Small intestine (tissue), 7 donors: ENCODE results near the gene FAM25A. TPM values are rescaled to one million over a fixed set of nuclear protein-coding genes. Genes with fewer than 3 reads are reported as not detected.
"Not testable (repeated sequence)": the region's sequence is repeated elsewhere in the genome, so short reads cannot be mapped to it uniquely, and the experiment has no call there.

Experiments
- DNase-seq, 2 donors: peaks; one replicate each; pipeline versions ENCODE4 v3.0.0 to v3.0.0-alpha.2; 2013
- FAIRE-seq: peaks from 2 replicates; lab custom pipeline; 2012; peaks lifted over from hg19 to GRCh38; lab: Jason Lieb, UNC
- H3K27ac ChIP-seq, 3 donors: one replicate each; pipeline ENCODE4 v1.5.1; 2013; ENCODE audit warnings: low read length in 2 of 3, mild to moderate bottlenecking in 2 of 3, control low read depth in 1 of 3, inconsistent platforms in 1 of 3, low read depth in 1 of 3, moderate library complexity in 1 of 3
- H3K27me3 ChIP-seq, 3 donors: one replicate each; pipeline ENCODE4 v1.6.1; 2013; ENCODE audit warnings: low read length in 3 of 3, inconsistent platforms in 1 of 3; ENCODE audit not compliant: control insufficient read depth in 3 of 3, insufficient read depth in 3 of 3
- H3K36me3 ChIP-seq, 3 donors: one replicate each; pipeline ENCODE4 v1.6.1; 2013; ENCODE audit warnings: low read length in 3 of 3, inconsistent platforms in 1 of 3, low read depth in 1 of 3, mild to moderate bottlenecking in 1 of 3, moderate library complexity in 1 of 3; ENCODE audit not compliant: control insufficient read depth in 3 of 3, insufficient read depth in 2 of 3
- H3K4me1 ChIP-seq, 3 donors: one replicate each; pipeline ENCODE4 v1.6.1; 2013; ENCODE audit warnings: low read length in 2 of 3, inconsistent platforms in 1 of 3, low read depth in 1 of 3, mild to moderate bottlenecking in 1 of 3, moderate library complexity in 1 of 3; ENCODE audit not compliant: control insufficient read depth in 3 of 3, insufficient read depth in 2 of 3
- H3K4me3 ChIP-seq, 3 donors: one replicate each; pipeline ENCODE4 v1.5.1; 2013; ENCODE audit warnings: low read length in 3 of 3, control low read depth in 1 of 3, inconsistent platforms in 1 of 3, low read depth in 1 of 3, mild to moderate bottlenecking in 1 of 3, moderate library complexity in 1 of 3
- H3K9me3 ChIP-seq, 2 donors: one replicate each; pipeline ENCODE4 v1.6.1; 2013; ENCODE audit warnings: low read depth in 1 of 2, low read length in 1 of 2; ENCODE audit not compliant: control insufficient read depth in 2 of 2, insufficient read depth in 1 of 2
- WGBS, 3 donors: extraction: QIAGEN DNeasy Blood & Tissue Kit; methylation state at CpG; one replicate each; pipeline ENCODE4 v1.1.7; 2013; 5-methylcytosine and 5-hydroxymethylcytosine counted together
- polyA plus RNA-seq, 4 donors: library from polyadenylated mRNA; stranded (reverse) in 3 of 4; unstranded in 1 of 4; fragments of 200-250 nt in 3 of 4; fragments of 120-200 nt in 1 of 4; gene quantifications; one replicate each; pipeline versions ENCODE4 v1.2.1 to v1.2.3, GENCODE V29; 2013
- donor health status: healthy with polysubstance abuse.
- donor health status: control.
- donor health status: control.
- donor health status: Bipolar disorder and iron deficiency.
- donor health status: healthy.

FAM25A gene
- polyA plus RNA-seq, 4 donors: not detected

GRCh38 chr10:86999802-87000403 lies 20.2 kb upstream of the FAM25A start:
- FAIRE-seq: not testable (repeated sequence)

GRCh38 chr10:87000491-87000890 lies 19.6 kb upstream of the FAM25A start:
- H3K27ac ChIP-seq: no peak overlapping the region
- no peaks in the 10 kb centered on the region for H3K4me1 ChIP-seq
- H3K36me3 ChIP-seq: no peaks in the 10 kb centered on the region
- no peaks in the 10 kb centered on the region for H3K27me3 ChIP-seq
- FAIRE-seq: no peak
- no peaks in the 10 kb centered on the region for H3K9me3 ChIP-seq
- no peak for DNase-seq
- WGBS, 3 donors: 61 to 67% (median 64%) methylated on average over 3 of the region's 3 CpGs
- no peak overlapping the region for H3K4me3 ChIP-seq

More at GRCh38 chr10:86999802-87000403, 20.2 kb upstream of the FAM25A start:
- DNase-seq, H3K4me1 ChIP-seq, H3K27ac ChIP-seq, H3K4me3 ChIP-seq, H3K36me3 ChIP-seq, H3K9me3 ChIP-seq, H3K27me3 ChIP-seq: not testable (repeated sequence)
- 65 to 75% (median 70%) methylated on average over 6 of the region's 6 CpGs for WGBS, 3 donors

DNA sequence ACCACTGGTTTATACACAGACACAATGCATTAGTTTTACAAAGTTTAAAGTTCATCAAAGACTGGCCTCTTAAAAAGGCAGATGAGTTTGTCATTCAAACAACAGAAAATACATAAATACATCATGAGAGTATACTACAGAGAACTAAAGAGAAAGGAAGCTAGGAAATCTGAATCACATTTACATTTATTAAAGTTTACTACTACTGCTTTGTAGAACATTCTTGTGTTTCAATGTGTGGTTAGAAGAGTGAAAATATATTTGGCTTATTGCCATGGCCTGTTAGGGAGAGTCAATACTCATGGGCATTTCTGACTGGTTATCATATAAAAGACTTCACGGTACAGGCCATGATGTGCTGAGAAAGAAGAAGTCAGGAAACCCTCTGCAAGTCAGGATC lies 13.0 kb upstream of the FAM25A start:
- 50 to 69% (median 64%) methylated on average over 1 of the region's 1 CpG for WGBS, 3 donors
- not testable (repeated sequence) for FAIRE-seq, H3K9me3 ChIP-seq, H3K27ac ChIP-seq, H3K36me3 ChIP-seq, H3K4me1 ChIP-seq, H3K4me3 ChIP-seq, DNase-seq, H3K27me3 ChIP-seq

GRCh38 chr10:87007674-87008073 lies 12.4 kb upstream of the FAM25A start:
- H3K9me3 ChIP-seq, FAIRE-seq, DNase-seq, H3K4me3 ChIP-seq, H3K27me3 ChIP-seq, H3K4me1 ChIP-seq, H3K27ac ChIP-seq, H3K36me3 ChIP-seq: not testable (repeated sequence)
- WGBS, 3 donors: 89 to 92% (median 89%) methylated on average over 6 of the region's 6 CpGs

DNA sequence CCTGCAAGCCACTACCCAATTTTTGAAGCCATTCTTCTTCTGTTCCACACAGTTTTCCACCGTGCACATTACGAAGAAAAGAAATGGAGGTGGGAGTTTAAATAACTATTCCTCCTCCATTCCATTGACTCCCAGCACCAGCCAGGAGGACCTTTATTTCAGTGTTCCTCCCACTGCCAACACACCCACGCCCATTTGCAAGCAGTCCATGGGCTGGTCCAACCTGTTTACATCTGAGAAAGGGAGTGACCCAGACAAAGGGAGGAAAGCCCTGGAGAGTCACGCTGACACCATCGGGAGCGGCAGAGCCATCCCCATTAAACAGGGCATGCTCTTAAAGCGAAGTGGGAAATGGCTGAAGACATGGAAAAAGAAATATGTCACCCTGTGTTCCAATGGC lies 11.8 kb upstream of the FAM25A start:
- H3K4me3 ChIP-seq, H3K9me3 ChIP-seq, FAIRE-seq, H3K27ac ChIP-seq, H3K4me1 ChIP-seq, H3K27me3 ChIP-seq, H3K36me3 ChIP-seq: not testable (repeated sequence)
- peak in 1 of 2 donors; percentile 23 for DNase-seq
- WGBS, 3 donors: 84 to 90% (median 89%) methylated on average over 7 of the region's 7 CpGs

DNA sequence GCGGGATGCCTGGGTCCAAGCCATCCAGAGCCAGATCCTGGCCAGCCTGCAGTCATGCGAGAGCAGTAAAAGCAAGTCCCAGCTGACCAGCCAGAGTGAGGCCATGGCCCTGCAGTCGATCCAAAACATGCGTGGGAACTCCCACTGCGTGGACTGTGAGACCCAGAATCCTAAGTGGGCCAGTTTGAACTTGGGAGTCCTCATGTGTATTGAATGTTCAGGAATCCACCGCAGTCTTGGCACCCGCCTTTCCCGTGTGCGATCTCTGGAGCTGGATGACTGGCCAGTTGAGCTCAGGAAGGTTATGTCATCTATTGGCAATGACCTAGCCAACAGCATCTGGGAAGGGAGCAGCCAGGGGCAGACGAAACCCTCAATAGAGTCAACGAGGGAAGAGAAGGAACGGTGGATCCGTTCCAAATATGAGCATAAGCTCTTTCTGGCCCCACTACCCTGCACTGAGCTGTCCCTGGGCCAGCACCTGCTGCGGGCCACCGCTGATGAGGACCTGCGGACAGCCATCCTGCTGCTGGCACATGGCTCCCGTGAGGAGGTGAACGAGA lies 10.9 kb upstream of the FAM25A start:
- not testable (repeated sequence) for DNase-seq, FAIRE-seq, H3K4me1 ChIP-seq, H3K4me3 ChIP-seq, H3K27ac ChIP-seq, H3K27me3 ChIP-seq, H3K9me3 ChIP-seq, H3K36me3 ChIP-seq
- WGBS, 3 donors: 94 to 97% (median 95%) methylated on average over 13 to 18 of the region's 18 CpGs

GRCh38 chr10:87013528-87013927 lies 6.6 kb upstream of the FAM25A start:
- H3K4me3 ChIP-seq, H3K36me3 ChIP-seq, H3K4me1 ChIP-seq, H3K9me3 ChIP-seq, FAIRE-seq, H3K27me3 ChIP-seq, DNase-seq, H3K27ac ChIP-seq: not testable (repeated sequence)
- WGBS, 3 donors: 7 to 17% (median 16%) methylated on average over 2 to 3 of the region's 3 CpGs

DNA sequence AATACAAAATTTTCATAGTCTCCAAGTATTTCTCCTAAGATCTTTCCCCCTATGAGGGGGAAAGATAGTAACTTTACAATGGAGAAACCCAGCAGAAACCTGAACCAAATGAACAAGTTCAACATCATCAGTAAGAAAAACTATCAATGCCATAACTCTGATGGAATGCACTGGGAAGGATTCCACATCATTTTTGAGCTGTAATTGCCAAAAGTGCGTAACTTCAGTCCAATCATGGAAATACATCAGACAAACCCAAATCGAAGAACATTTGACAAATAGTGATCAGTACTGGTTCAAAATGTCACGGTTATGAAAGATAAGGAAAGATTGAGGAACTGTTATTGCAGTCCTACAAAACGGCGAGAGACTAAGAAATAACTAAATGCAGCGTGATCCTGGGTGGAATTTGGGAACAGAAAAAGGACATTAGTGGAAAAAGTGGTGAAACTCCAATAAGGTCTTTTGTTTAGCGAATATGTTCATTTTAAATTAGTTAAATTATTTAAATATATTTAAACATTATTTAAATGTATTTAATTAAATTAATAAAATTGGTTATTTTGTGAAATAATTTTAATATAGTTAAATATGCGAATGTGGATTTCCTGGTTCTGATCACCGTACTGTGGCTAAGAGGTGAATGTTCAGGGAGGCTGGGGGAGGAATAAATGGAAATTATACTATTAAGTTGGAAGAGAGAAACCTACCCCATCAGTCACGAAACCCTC lies 4.9 kb upstream of the FAM25A start:
- WGBS, 3 donors: 82 to 91% (median 84%) methylated on average over 7 to 9 of the region's 10 CpGs
- not testable (repeated sequence) for DNase-seq, H3K27ac ChIP-seq, H3K27me3 ChIP-seq, FAIRE-seq, H3K4me3 ChIP-seq, H3K36me3 ChIP-seq, H3K4me1 ChIP-seq, H3K9me3 ChIP-seq
